COLO829 (cell line): ENCODE data around the gene PPARA.
"Not testable (repeated sequence)": the region's sequence is repeated elsewhere in the genome, so short reads cannot be mapped to it uniquely, and the experiment has no call there.

Experiments used
- DNase-seq: peaks from one replicate; pipeline ENCODE4 v3.0.0; 2012; ENCODE audit warnings: low spot score

Gene PPARA

GRCh38 chr22:46126853-46127385 lies 23.4 kb upstream of the PPARA start:
- no peak for DNase-seq

GRCh38 chr22:46127556-46127955 lies 22.8 kb upstream of the PPARA start:
- DNase-seq, result no peak

DNA sequence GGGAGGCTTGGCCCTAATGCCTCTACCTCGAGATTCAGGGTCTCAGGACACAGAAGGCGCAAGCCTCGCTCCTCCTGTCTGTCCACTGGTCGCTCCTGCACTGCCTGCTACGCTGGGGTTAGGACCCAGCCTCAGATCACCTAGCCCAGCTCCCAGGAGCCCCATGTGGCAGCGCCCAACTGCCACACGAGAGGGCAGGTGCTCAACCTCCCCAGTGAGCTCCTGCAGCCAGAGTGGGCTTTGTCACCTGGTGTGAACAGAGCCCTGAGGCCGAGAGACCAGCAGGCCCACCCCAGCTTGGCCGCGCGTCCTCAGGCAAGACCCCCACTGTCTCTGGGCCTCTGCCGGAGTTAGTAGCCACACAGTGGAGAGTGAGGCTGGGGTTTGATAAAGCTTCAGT lies 21.7 kb upstream of the PPARA start:
- DNase-seq, result no peak

- no peak for DNase-seq
These were observed 20.8 kb upstream of the PPARA start for GRCh38 chr22:46129390-46130041.

DNA sequence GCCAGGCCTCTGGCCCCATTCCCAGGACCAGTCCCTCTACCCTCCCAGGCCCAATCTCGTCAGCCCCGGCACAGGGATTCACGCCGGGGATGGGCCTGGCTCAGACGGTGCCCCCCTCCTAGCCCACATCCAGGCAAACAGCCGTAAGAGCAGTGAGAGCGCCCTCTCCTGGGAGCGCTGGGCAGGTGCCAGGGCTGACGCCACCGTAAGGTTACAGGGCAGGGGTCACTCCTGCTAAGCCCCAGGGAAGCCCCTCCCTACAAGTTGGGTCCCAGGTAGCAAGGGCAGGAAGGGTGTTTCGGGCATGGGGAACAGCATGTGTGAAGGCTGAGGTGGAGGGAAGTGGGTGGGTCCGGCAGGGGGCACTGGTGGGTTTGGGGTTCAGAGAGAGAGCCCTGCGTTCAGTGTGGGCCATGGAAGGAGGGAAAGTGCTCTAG lies 19.2 kb upstream of the PPARA start:
- no peak for DNase-seq

- DNase-seq, result not testable (repeated sequence)
These were observed 18.0 kb upstream of the PPARA start for GRCh38 chr22:46132193-46132829.

DNA sequence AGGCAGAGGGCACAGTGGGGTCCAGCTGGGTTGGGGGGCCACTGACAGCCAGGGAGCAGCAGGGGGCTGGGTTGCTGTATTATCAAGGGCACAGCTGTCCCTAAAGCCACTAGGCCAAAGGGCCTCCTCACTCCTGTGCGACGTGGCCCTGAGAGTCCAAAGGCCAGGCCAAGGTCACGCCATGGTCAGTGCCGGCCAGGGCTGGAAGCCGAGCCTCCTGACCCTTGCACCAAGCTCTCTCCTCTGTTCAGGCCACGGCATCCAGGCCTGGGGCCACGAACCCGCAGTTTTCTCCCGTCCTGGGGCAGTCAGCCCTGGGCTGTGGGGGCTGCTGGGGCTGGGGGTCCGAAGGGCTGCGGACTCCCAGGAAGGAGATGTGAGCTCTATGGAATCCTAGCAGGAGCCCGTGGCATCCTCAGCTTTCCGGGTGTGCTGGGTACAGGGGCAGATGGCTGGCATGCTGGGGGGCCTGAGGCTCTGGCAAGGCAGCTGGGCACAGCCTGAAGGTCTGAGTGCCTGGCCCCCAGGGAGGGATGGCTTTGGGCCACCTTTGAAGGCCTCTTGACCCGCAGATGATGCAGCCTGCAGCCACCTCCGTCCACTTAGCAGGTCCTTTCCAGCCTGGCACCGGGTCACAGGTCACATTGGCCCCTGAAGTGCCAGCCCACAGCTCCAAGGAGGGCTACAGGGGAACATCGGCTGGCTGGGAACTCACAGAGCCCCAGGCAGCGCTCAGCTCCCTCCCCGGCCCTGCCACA lies 17.3 kb upstream of the PPARA start:
- DNase-seq, result no peak

GRCh38 chr22:46133588-46133855 lies 16.8 kb upstream of the PPARA start:
- no peak for DNase-seq

DNA sequence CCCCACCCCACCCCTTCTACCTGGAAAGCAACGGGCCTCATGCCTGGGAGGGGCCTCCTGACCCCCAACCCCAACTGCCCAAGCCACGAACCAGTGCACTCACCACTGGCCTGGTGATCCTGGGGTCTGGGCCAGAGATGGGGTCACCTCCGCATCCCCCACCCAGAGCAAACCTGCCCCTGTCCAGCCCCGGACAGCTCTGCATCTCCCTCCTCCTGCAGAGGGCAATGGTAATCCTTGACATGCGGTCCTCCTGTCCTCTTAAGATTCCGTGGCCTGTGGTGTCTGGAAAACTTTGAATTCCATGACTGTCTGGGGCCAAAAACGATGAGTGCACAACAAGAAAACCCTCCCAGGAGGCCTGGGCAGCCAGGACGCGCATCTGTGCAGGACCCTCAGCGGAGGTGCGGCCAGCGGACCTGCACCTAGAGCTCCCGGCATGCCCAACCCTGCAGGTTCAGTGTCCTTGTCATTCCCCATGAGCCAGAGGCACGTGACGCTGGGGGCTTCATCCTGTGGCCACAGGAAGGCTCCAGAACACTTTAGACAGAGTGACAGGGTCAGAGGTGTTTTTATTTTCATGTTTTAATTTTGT lies 16.1 kb upstream of the PPARA start:
- no peak for DNase-seq

DNA sequence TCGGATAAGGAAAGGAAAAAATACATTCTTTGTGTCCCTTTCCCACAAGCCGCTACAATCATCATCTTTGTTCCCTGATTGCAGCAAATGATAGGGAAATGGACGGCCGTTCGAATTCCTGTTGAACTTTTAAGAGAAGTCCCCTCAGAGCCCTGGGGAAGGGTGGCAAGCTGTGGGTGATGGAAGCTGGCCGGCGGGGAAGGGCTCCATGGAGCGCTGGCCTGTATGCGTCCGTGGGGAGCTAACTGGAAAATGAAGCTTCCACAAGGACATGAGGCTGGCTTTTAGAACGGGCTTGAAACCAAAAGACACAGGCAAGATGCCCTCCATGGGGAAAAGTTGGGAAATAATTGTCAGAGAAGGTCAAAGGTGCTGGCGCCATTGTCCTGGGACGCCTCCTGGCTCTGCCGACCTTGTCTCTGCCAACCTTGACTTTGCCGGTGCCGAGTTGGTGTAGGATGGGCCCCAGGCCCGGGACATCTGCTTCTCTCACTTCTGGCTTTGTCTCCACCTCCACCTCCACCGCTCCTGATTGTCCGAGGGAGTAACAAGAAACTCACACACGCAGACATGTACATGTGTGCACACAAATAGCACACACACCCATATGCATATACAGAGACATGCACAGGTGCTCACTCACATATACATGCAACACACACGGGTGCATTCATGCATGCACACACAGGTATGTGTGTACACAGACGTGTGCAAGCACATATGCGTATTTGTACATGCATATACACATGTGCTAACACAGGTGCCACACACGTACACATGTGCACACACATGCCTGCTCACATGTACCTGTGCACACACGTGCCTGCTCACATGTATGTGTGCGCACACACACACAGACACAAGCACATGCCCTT lies 14.5 kb upstream of the PPARA start:
- DNase-seq, result no peak

DNA sequence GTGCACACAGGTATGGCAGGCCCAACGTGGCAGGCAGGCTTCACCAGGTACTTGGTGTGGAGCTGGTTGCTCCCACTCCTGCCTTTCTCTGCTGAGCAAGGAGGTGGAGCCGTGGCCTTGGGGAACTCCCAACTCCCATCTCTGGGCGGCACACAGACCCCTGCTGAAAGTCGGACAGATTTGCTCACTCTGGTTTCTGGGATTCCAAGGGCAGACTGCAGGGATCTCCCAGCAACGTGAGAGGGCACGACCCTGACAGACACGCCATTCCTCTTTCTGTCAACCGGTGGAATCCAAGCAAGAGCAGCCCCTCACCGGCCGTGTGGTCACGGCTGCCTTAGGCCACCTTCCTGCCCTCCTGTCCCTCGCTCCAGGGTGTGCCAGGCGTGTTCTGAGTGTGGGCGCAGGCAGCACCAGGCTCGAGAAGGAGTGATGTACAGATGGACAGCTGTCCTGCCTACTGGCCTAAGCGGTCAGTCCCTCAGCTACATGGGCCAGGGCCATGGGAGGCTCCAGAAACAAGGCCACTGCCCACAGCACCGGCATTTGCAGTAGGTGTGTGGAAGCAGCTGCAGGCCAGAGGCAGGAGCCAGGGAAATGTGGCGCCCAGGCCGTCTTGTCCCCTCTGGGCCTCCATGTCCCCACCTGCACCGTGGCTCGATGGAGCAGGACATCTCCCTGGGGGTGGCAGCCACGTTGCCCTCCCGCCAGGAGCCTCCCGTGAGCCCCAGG lies 13.7 kb upstream of the PPARA start:
- DNase-seq, result no peak

GRCh38 chr22:46137218-46137766 lies 13.0 kb upstream of the PPARA start:
- no peak for DNase-seq

DNA sequence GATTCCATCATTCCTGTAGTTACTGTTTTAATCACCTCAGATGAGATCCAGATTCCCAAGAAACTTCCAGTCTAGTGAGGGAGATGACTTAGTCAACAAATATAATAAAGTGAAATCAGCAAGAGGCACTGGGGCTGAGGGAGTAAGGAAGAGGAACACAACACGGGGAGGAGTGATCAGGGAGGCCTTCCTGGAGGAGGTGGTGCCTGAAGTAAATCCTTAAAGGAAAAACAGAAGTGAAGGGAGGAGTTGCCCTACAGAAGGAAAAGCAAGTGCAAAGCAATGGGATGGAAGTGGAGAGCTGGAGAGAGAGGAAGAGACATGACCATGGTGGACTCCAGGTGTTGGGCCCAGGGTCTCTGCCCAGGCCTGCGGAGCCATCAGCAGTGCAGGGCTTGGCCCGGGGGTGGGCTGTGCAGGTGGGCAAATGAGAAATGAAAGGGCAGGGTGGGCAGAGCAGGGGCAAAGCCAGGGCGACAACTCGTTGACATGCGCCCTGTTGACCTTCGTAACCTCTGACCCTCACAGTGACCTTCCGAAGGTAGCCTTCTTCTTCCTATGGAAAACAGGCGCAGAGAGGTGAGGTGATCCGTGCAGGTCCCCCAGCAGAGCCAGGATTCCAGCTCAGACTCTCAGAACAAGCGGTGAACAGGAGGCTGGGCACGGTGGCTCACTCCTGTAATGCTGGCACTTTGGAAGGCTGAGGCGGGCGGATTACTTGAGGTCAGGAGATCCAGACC lies 12.1 kb upstream of the PPARA start:
- DNase-seq, result no peak

DNA sequence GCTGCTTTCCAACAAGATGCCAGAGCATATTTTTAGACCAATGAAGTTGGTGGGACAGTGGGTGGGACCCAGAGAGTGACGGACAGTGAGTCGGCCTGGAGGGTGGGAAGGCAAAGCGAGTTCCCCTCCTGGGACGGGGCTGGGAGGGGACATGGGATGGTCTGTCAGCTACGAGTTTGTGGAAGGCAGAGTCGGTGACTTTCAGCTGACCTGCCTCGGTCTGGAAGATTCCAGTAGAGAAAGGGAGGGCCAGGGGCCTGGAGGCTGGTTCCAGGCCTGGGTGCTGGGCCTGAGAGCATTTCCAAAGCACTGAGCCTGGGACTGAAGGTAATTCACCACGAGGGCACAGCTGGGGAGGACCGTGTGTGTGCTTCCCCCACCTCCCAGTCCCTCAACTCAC lies 10.9 kb upstream of the PPARA start:
- not testable (repeated sequence) for DNase-seq

GRCh38 chr22:46139895-46140350 lies 10.4 kb upstream of the PPARA start:
- DNase-seq, result no peak

- no peak for DNase-seq
These were observed 9.1 kb upstream of the PPARA start for GRCh38 chr22:46140989-46141928.

DNA sequence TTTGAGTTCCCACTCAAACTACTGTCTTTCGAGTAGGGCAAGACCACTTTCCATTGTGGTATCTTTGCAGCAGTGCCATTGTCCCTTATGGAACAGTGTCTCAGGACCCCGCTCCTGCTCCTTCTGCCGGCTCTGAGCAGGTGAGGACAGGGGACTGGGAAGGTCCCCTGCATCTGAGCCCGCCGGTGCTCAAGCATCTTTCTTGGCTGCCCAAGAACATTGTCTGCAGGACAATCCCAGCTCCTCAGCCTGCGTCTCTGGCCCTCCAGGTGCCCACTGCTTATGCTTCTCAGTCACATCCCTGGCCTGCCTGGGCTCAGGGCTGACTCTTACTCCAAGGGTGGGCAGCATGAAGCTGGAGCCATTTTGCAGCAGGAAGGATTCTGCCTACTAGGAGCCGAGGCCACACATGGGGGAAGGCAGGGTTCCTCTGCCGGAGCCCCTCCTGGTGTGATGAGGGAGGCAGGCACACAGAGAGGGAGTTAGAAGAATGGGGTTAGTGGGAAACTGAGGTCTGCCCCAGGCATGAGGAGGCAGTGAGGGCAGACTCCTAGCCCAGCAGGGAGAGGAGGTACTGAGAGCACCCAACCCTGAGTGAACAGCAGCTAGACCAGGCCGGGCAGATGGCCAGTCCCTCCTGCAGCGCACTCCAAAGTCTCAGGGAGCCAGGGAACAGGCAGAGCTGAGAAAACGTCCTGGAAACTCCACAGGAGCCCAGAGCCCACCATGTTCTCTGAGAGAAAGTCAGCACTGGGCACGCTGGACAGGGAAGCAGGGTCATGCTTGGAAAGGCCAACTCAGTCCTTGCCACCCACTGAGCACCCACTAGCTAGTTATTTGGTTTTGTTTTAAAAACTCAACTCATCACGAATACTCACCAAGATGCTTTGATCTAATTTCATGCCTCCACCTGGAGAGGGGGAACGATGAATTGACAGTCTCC lies 7.5 kb upstream of the PPARA start:
- no peak for DNase-seq
